Gastroesophageal sphincter (tissue), 3 donors: ENCODE results near the gene OR4D1.

ENCODE experiments used
- CTCF ChIP-seq, 4 experiments: fragments of 200-600 bp in 2 of 4; fragments of 450-650 bp in 2 of 4; sonication (generic) in 1 of 4; IDR thresholded peaks; one replicate each; pipeline ENCODE4 v1.5.1; 2017 to 2019; ENCODE audit warnings: antibody characterized with exemption in 4 of 4, mild to moderate bottlenecking in 2 of 4, moderate library complexity in 2 of 4
- EP300 ChIP-seq: sonication (generic); formaldehyde crosslinking; IDR thresholded peaks from one replicate; pipeline ENCODE4 v1.6.1; 2017; ENCODE audit warnings: antibody characterized with exemption, mild to moderate bottlenecking
- POLR2A ChIP-seq, 2 donors: fragments of 450-650 bp; IDR thresholded peaks; one replicate each; pipeline ENCODE4 v1.6.1; 2017; ENCODE audit warnings: antibody characterized with exemption in 2 of 2, mild to moderate bottlenecking in 2 of 2, moderate library complexity in 1 of 2
- POLR2AphosphoS5 ChIP-seq: sonication (generic); formaldehyde crosslinking; IDR thresholded peaks from one replicate; pipeline ENCODE4 v1.6.1; 2017; ENCODE audit warnings: antibody characterized with exemption

- no peak for TF ChIP-seq EP300
- no peak for TF ChIP-seq POLR2A (IDR thresholded peaks at IDR 0.05)
- TF ChIP-seq POLR2AphosphoS5 = no peak
- no peak for TF ChIP-seq CTCF (IDR thresholded peaks at IDR 0.05)
Measured at GRCh38 chr17:58100506-58100905, 47.7 kb upstream of the OR4D1 start.
